Sigmoid colon (tissue), 4 donors: ENCODE results near the gene IREB2.

Experiments
- CTCF ChIP-seq, 4 experiments: fragments of 450-650 bp in 3 of 4; fragments of 200-600 bp in 1 of 4; IDR thresholded peaks; one replicate each; pipeline ENCODE4 v1.5.1; 2016 to 2019; ENCODE audit warnings: antibody characterized with exemption in 4 of 4, mild to moderate bottlenecking in 3 of 4, moderate library complexity in 2 of 4
- EP300 ChIP-seq, 4 donors: sonication (generic); formaldehyde crosslinking; IDR thresholded peaks; one replicate each; pipeline ENCODE4 v1.6.1; 2017; ENCODE audit warnings: antibody characterized with exemption in 4 of 4
- POLR2A ChIP-seq, 2 donors: fragments of 450-650 bp; IDR thresholded peaks; one replicate each; pipeline ENCODE4 v1.6.1; 2016; ENCODE audit warnings: antibody characterized with exemption in 2 of 2, mild to moderate bottlenecking in 2 of 2, moderate library complexity in 2 of 2

GRCh38 chr15:78524230-78524629 lies 86.2 kb downstream of the IREB2 start:
- TF ChIP-seq CTCF (IDR thresholded peaks at IDR 0.05) (no peak), EP300 (IDR thresholded peaks at IDR 0.05) (no peak), POLR2A (IDR thresholded peaks at IDR 0.05) (no peak)
